HG03097 (cell line): Measurements from ENCODE around the gene AHCY.
"Not testable (repeated sequence)": the region's sequence is repeated elsewhere in the genome, so short reads cannot be mapped to it uniquely, and the experiment has no call there.

ENCODE experiments used
- ATAC-seq: cut with Tn5 transposase; IDR thresholded peaks from one replicate; pipeline ENCODE4 v1.9.1; 2021; ENCODE audit not compliant: unreplicated experiment, low FRiP score

The AHCY gene

DNA sequence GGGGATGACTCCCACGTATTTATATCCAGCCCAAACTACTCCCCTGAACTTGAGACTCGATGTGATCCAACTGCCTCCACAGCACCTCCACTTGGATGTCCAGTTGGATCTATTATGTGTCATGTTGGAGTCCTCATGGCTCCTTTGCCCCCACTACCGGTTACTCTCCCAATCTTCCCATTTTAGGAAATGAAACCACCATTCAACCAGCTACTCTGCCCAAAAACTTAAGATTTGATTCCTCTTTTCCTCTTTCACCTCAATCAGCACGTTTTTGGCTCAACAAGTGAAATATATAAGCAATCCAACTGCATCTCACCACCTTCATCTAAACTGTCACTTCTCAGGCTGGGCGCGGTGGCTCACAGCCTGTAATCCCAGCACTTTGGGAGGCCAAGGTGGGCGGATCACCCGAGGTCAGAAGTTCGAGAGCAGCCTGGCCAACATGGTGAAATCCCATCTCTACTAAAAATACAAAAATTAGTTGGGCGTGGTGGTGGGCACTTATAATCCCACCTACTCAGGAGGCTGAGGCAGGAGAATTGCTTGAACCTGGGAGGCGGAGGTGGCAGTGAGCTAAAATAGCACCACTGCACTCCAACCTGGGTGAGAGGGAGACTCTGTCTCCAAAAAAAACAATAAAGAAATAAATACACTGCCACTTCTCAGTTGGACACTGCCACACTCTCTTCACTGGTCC, 3.4 kb downstream of the AHCY start:
- ATAC-seq, result no peak

DNA sequence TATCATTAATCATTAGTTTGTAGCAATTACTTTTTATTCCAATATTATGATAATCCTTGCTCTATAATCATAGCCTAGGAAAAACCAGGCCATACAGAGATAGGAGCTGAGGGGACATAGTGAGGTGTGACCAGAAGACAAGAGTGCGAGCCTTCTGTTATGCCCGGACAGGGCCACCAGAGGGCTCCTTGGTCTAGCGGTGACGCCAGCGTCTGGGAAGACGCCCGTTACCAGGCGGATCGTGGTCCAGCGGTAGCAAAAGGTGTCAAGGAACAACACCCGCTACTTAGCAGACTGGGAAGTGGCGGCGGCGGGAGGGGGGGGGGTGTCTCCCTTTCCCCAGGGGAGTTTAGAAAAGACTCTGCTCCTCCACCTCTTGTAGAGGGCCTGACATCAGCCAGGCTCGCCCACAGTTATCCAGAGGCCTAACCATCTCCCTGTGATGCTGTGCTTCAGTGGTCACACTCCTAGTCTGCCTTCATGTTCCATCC, 4.8 kb downstream of the AHCY start:
- ATAC-seq, result not testable (repeated sequence)

DNA sequence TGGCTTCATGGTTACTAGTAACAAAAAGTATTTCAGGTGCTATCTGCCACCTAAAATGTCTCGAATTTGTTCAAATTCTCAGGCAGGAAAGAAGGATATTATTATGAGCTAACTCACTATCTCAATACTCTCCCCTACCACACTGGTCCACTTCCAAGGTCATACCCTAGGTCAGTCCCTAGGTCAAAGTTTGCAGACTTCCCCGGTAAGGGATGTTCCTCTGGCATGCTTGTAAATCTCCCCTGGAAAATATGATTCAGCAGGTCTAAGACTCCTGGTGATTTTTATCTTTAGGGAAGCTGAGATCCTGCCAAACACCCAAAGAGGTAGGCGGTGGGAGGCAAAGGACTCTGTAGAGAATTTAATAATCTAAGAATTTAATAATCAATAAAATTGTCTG, 6.7 kb downstream of the AHCY start:
- ATAC-seq, result no peak

DNA sequence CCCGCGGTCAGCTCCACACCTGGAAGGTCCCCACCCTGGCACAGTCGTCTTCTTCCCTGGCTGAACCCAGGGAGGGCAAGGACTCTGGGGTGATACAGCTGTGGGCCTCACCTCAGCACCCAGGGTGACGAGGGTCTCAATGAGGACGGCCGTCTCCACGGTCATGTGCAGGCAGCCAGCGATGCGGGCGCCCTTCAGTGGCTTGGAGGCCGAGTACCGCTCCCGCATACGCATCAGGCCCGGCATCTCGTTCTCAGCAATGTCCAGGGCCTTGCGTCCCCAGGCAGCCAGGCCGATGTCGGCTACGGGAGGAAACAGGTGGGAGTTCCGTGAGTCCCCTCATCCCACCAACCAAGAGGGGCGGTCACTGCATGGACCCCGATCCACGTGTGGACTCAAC, 7.9 kb downstream of the AHCY start:
- ATAC-seq, result no peak

DNA sequence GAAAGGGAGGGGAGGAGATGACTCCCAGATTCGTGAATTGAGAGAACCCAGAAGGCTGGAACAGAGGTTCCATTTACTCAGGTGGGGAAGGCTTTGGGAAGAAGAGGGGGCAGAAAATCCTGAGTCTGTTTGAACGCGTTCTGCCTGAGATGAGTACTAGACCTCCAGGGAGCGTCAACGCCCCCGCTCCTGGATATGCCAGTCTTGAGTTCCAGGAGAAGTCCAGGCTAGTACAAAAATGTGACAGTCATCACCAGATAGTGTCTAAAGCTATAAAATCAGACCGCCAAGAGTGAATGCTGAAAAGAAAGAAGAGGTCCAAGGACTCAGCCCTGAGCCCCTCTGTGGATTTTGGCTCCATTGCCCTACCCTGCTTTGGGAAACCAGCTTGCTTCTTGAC, 8.6 kb downstream of the AHCY start:
- no peak for ATAC-seq

DNA sequence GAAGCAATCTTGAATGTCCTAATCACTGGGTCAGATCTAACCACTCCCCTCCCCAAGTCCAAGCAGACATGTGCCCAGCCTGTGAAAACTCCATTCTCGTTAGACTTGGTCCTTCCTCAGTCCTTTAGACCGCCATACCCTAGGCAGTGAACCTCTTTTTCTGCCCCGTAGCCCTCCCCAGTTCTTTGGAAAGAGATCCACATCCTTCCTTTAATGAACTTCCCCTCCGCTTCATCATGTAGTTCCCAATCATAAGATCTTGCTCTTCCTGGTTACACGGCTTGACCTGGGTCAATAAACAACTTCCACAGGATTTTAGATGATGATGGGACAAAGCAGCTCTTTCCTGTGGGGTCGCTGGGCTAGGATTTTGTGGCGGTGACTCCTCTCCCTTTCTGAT, 9.6 kb downstream of the AHCY start:
- no peak for ATAC-seq

DNA sequence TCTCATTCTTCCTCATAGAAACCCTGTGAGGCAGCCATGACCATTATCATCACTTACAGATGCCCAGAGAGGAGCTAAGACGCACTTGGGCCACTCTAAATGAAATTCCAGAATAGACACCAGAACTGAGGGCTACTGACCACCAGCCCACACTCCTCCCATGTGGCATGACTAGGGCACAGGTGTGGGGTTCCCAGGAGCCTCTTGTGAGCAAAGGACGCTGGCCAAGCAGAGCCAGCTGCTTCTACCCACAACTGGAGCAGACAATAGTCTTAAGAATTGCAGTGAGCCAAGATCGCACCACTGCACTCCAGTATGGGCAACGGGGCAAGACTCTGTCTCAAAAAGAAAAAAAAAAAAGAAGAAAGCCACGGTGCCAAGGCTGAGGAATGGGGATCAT, 10.0 kb downstream of the AHCY start:
- ATAC-seq, result no peak

DNA sequence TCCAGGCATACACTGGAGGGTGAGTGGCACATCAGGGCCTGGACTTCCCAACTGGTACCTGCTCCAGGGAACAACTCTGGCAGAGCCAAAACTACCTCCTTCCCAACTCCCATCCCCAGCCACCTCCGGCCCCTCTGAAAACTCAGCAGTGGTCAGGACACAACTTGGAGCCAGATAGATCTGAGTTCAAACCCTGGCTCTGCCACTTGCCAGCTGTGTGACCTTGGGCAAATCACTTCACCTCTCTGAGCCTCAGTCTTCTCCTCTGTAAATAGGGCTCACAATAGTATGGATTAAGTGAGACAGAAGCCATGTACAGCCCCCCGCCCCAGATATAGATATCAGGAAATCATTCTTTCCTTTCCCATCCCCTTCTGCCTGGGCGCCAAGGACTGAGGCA, 10.7 kb downstream of the AHCY start:
- ATAC-seq, result no peak

DNA sequence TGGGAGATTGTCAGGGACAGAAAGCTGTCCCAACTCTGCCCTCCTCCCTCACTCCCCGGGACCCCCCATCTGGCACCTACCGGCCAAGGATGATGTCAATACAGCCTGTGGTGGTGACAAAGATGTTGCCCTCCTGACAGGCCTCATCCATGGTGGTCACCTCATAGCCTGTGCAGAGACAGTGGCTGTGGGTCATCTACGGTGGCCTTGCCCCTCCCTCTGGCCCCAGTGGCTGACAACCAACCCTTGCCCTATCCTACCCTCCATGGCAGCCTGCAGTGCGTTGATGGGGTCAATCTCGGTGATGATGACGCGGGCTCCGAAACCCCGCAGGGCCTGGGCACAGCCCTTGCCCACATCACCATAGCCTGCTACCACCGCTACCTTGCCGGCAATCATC, 12.7 kb downstream of the AHCY start:
- no peak for ATAC-seq

DNA sequence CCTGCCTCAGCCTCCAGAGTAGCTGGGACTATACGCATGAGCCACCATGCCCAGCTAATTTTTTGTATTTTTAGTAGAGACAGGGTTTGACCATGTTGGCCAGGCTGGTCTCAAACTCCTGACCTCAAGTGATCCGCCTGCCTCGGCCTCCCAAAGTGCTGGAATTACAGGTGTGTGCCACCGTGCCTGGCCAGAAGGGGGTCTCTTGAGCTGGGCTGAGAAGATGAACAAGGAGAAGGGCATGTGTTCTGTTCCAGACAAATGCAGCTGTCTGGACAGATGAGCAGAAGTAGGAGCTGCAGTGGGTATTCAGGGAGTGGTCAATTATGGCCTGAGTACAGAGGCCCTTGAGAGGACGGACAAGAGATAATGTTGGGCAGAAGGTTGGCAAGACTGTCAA, 15.7 kb downstream of the AHCY start:
- ATAC-seq, result not testable (repeated sequence)

DNA sequence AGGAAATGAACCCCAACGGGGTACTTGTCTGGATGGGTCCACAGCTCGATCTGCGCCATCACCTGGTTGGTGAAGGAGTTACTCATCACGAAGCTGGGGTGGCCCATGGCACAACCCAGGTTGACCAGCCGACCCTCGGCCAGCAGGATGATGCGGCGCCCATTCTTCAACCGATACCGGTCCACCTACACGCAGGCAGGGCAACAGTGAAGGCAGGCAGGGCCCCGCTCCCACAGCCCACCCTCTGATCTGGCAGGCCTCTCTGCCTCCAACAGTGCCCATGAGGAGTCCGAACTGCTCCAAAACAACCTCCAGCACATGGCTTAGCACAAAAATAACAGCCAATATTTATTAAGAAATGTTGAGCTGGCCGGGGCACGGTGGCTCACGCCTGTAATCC, 17.7 kb downstream of the AHCY start:
- ATAC-seq, result no peak

DNA sequence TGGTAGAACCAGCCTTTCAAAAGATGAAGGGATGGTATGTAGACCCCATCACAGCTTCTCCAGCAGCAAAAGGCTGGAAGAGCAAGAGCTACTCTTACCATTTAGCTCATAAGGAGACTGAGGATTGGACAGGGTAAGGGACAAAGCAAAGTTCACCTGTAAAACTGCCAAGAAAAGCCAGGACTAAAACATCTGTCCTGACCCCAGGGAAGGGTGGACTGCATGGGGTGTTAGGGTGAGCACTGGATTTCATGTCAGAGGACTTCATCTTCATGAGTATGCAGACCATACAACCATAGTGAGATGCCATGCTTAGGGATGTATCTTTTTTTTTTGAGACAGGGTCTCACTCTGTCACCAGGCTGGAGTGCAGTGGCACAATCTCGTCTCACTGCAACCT, 19.3 kb downstream of the AHCY start:
- no peak for ATAC-seq

DNA sequence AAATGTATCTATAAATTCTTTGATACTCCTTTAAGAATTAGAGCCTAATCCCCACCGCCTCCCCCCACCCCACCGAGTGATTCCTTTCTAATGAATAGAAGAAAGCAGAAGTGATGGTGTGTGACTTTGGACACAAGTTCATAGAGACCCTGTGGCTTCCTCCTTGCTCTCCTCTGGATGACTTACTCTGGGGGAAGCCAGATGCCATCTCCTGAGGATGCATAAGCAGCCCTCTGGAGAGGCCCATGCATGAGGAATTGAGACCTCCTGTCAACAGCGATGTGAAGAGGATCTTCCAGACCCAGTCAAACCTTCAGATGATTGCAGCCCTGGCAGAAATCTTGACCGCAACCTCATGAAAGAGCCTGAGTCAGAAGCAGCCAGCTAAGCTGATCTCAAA, 21.1 kb downstream of the AHCY start:
- ATAC-seq, result no peak

DNA sequence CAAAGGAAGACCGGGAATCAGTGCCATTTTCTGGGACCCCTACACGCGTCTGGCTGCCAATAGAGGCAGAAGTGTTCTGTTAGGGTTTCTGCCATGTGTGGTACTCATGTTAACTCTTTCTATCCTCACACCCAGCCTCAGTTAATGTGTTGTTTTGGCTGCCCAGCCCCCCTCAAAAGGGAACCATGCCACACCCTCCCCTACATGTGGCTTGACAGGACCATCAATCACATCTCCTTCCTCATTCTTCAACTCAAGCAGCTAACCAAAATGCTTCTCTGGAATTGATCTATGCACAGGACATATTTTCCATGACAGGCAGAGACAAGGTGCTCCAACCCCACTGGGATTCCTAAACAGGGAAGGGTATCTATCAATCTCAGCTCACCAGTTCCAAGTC, 22.0 kb downstream of the AHCY start:
- ATAC-seq, result no peak

DNA sequence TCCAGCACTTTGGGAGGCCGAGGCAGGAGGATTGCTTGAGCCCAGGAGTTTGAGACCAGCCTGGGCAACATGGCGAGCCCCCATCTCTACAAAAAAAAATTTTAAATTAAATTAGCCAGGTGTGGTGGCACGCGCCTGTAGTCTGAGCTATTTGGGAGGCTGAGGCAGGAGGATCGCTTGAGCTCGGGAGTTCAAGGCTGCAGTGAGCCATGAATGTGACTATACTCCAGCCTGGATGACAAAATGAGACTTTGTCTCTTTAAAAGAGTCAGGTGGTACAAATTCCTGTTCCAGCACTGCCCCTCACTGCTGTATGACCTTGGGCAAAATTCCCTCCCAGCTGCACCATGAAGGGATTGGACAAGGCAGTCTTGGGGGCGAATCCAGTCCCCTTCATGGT, 28.5 kb downstream of the AHCY start:
- ATAC-seq, result no peak

DNA sequence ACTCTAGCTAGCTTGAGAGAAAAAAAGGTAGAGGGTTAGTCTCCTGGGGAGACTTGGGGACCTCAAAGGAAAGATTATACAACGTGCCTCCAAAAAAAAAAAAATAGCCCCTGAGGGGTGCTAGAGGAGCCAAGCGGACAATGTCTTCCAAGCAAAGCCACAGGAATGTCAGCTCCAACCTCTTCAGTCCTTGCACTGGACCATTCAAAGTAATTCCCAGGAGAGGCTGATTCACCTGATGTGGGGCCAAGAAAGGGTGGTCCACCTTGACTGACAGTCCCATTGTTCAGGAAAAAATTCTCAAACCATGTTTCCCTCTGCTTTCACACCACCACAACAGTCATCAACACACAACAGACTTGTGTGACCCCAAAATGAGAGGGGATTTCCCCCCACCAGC, 31.2 kb downstream of the AHCY start:
- ATAC-seq, result no peak

DNA sequence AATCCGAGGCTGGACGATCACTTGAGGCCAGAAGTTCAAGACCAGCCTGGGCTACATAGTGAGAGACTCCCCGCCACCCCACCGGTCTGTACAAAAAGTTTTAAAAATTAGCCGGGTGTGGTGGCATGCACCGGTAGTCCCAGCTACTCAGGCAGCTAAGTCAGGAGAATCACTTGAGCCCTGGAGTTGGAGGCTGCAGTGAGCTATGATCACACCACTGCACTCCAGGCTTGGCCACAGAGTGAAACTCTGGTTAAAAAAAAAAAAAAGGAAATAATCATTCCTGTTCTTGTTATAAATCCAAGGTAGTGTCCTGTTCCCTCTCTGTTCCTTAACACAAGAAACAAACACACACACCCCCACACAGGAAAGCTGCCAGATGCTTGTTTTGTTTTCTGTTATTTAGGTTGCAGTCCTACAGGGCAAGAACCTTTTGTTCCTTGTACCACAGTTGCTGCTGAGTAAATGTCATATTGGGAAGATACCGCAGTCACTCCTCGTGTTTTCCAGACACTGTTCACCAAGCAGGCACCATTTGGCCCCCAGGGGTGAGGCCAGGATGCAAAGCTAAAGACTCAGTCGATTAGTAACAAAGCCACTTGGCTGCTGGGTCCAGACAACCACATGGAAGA, 33.0 kb downstream of the AHCY start:
- ATAC-seq, result no peak

DNA sequence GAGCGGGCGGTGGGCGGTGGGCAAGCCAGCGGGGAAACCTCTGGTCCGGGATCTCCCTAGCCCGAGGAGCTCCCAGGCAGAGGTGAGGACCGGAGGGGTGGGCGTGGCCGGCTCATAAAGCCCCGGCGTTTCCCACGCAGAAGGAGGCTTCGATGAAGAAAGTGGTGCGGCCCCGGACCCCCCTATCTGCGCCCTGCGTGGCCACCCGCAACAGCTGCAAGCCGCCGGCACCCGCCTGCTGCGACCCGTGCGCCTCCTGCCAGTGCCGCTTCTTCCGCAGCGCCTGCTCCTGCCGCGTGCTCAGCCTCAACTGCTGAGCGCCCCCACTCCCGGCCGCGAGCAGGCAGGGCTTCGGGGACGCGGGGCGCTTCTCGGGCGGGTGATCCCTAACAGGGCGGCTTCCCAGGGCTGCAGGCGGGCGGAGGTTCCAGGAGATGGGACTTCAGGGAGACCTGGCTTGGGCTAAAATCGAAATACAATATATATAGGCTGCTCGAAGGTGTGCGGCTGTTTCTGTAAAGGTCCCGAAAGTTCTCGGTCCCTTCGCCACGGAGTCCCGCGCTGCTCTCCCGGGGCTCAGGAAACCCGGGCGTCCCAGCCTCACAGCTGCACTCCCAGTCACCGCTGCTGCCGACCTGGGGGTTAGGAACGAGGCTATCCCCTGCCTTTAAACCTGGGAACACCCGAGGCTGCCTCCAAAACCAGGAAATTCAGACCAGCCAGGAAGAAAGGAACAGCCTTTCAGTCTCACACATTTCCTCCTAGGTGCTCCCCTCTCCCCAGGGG, 34.1 kb downstream of the AHCY start:
- no peak for ATAC-seq

DNA sequence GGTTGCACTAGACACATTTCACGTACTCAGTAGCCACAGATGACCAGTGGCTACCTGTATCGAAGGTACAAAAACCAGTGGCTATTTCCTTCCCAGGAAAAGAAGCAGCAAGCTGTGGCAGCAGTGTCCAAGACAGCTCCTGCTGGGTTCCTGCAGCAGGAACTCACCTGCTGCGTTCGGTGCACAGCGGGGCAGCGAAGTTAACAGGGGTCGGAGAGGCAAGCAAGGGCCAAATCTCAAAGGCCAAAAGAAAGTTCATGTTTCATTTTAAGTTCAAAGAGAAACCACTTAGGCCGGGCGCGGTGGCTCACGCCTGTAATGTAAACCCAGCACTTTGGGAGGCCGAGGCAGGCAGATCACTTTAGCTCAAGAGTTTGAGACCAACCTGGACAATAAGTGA, 35.0 kb downstream of the AHCY start:
- no peak for ATAC-seq

DNA sequence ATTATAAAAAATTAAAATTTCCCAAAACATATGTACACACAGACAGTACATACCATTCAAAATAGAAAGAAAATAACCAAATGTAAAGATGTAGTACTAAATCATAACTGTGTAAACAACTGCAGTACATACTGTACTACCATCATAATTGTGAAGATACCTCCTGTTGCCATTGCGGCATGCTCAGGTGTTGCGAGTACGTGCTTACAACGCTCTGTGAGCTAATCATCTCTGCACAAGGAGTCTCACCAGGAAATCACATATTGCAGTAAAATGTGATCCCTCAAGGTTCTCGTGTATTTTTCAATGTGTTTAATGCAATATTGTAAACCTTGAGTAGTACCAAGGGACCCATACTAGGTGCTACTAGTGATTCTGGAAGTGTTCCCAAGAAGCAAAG, 39.0 kb downstream of the AHCY start:
- ATAC-seq, result no peak

DNA sequence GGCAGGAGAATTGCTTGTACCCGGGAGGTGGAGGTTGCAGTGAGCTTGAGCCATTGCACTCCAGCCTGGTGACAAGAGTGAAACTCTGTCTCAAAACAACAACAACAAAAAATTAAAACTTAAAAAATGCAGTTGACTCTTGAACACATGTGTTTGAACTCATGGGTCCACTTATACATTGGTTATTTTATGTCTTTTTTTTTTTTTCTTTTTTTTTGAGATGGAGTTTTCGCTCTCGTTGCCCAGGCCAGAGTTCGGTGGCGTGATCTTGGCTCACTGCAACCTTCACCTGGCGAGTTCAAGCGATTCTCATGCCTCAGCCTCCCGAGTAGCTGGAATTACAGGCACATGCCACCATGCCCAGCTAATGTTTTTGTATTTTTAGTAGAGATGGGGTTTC, 39.7 kb downstream of the AHCY start:
- ATAC-seq, result not testable (repeated sequence)
